Stomach (tissue), 9 donors: Measurements from ENCODE around the gene GRK1. TPM values are rescaled to one million over a fixed set of nuclear protein-coding genes. Genes with fewer than 3 reads are reported as not detected.
A peak's percentile ranks its signal among the peaks of the same experiment; 100 is the strongest.

ENCODE experiments used
- DNase-seq, 2 donors: peaks; one replicate each; pipeline versions ENCODE4 v3.0.0 to v3.0.0-alpha.2; 2013 to 2019
- H3K27ac ChIP-seq, 5 donors: fragments of 200-600 bp in 4 of 5; sonication (generic) in 4 of 5; one replicate each; pipeline ENCODE4 v1.5.1; 2013 to 2019; ENCODE audit warnings: mild to moderate bottlenecking in 1 of 5, moderate library complexity in 1 of 5
- H3K27me3 ChIP-seq, 3 donors: fragments of 200-600 bp; sonication (generic); one replicate each; pipeline ENCODE4 v1.5.1; 2017 to 2019; ENCODE audit warnings: mixed run types in 1 of 3
- H3K36me3 ChIP-seq, 4 donors: fragments of 200-600 bp; sonication (generic); 1 replicate in 3 of 4; 2 replicates in 1 of 4; pipeline ENCODE4 v1.5.1; 2016 to 2019
- H3K4me1 ChIP-seq, 4 donors: fragments of 200-600 bp; sonication (generic); one replicate each; pipeline ENCODE4 v1.5.1; 2016 to 2019
- H3K4me3 ChIP-seq, 4 donors: fragments of 200-600 bp; sonication (generic) in 3 of 4; one replicate each; pipeline ENCODE4 v1.5.1; 2016 to 2019; ENCODE audit warnings: mild to moderate bottlenecking in 1 of 4
- H3K9me3 ChIP-seq, 4 donors: fragments of 200-600 bp; sonication (generic); one replicate each; pipeline ENCODE4 v1.5.1; 2016 to 2019
- CTCF ChIP-seq, 7 experiments: fragments of 450-650 bp in 4 of 7; fragments of 200-600 bp in 3 of 7; sonication (generic) in 3 of 7; IDR thresholded peaks; one replicate each; pipeline ENCODE4 v1.5.1; 2016 to 2019; ENCODE audit warnings: antibody characterized with exemption in 7 of 7, control low read depth in 2 of 7, mild to moderate bottlenecking in 1 of 7
- EP300 ChIP-seq: sonication (generic); formaldehyde crosslinking; IDR thresholded peaks from one replicate; pipeline ENCODE4 v1.6.1; 2017; ENCODE audit warnings: antibody characterized with exemption
- POLR2A ChIP-seq, 4 donors: fragments of 450-650 bp; IDR thresholded peaks; one replicate each; pipeline ENCODE4 v1.6.1; 2016; ENCODE audit warnings: antibody characterized with exemption in 4 of 4, control low read depth in 2 of 4, mild to moderate bottlenecking in 1 of 4, moderate library complexity in 1 of 4
- POLR2AphosphoS5 ChIP-seq, 3 donors: sonication (generic); formaldehyde crosslinking; IDR thresholded peaks; one replicate each; pipeline ENCODE4 v1.6.1; 2016; ENCODE audit warnings: antibody characterized with exemption in 3 of 3
- WGBS, 5 donors: extraction: QIAGEN DNeasy Blood & Tissue Kit in 3 of 5; methylation state at CpG; one replicate each; pipeline versions ENCODE4 v1.1.5 to v1.1.7; 2013 to 2018; 5-methylcytosine and 5-hydroxymethylcytosine counted together
- intact Hi-C: fragments of 100-400 bp; cut with DNase I; formaldehyde crosslinking; loops from one replicate; pipeline ENCODE4 v1.15.1; 2023; ENCODE audit warnings: low total_unique reads
- polyA plus RNA-seq, 3 donors: library from polyadenylated mRNA; stranded (reverse); fragments of 200-250 nt; gene quantifications; one replicate each; pipeline ENCODE4 v1.2.3, GENCODE V29; 2013
- total RNA-seq, 5 donors: library from RNA; depleted of rRNA; stranded (reverse); fragments of >200 nt; gene quantifications; one replicate each; pipeline versions ENCODE4 v1.1.0 to v1.2.3, GENCODE V29; 2014 to 2016
- donor health status: healthy with polysubstance abuse.
- donor health status: Bipolar disorder and iron deficiency.
- donor health status: healthy.

Gene GRK1
- total and polyA plus RNA-seq, 8 donors: not detected

- H3K4me3 ChIP-seq: no peak overlapping the region
- H3K4me1 ChIP-seq: no peaks in the 10 kb centered on the region
- no peak overlapping the region for H3K27ac ChIP-seq
- DNase-seq: no peak
- TF ChIP-seq CTCF (IDR thresholded peaks at IDR 0.05): no peak
- no peak for TF ChIP-seq POLR2AphosphoS5 (IDR thresholded peaks at IDR 0.05)
- TF ChIP-seq EP300: no peak
- TF ChIP-seq POLR2A (IDR thresholded peaks at IDR 0.05): no peak
- no peaks in the 10 kb centered on the region for H3K36me3 ChIP-seq
- intact Hi-C loops: no loop called here
- peaks cover 0 to 22% (median 0%) of the 10 kb centered on the region in 3 donors for H3K27me3 ChIP-seq
- WGBS, 5 donors: 87 to 91% (median 90%) methylated on average over 28 of the region's 28 CpGs
- peaks cover 0 to 9% (median 7%) of the 10 kb centered on the region in 4 donors for H3K9me3 ChIP-seq
Measured at GRCh38 chr13:113768018-113768905, 101.2 kb downstream of the GRK1 start.

DNA sequence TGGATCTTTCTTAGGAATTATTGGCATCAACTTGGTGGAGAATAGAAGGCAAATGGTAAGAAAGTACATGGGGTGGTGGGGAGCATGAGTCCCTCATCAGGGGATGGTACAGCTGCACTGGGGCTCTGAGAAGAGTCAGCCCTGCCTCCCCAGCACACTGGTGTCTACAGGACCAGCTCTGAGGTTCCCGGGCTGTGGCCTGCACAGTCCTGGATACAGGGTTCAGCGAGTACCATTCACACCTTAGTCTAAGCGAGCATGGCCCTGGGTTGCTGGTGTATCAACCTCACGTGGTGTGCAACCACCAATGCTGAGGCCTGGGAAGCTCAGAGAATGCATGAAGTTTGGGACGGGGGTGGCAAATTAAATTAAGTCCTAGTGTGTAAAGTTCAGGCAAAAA lies 102.1 kb downstream of the GRK1 start:
- WGBS, 5 donors: 80 to 90% (median 86%) methylated on average over 5 of the region's 5 CpGs
- intact Hi-C loops: no loop called here
- TF ChIP-seq EP300: no peak
- no peak for TF ChIP-seq CTCF (IDR thresholded peaks at IDR 0.05)
- no peak for TF ChIP-seq POLR2A (IDR thresholded peaks at IDR 0.05)
- TF ChIP-seq POLR2AphosphoS5 (IDR thresholded peaks at IDR 0.05): no peak

DNA sequence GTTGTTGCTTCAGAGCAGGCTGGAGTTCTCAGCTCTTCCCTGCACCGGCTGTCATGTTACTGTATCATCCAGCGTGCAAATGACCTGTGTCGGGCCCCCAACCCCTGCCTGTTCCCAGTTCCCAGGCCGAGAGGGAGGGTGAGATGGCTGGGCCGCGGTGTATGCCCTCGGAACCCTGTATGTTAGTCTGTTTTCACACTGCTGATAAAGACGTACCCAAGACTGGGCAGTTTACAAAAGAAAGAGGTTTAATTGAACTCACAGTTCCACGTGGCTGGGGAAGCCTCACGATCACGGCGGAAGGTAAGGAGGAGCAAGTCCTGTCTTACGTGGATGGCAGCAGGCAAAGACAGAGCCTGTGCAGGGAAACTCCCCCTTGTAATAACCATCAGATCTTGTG lies 102.9 kb downstream of the GRK1 start:
- TF ChIP-seq POLR2A (IDR thresholded peaks at IDR 0.05) (no peak), POLR2AphosphoS5 (IDR thresholded peaks at IDR 0.05) (no peak), EP300 (no peak), CTCF (IDR thresholded peaks at IDR 0.05) (no peak)
- Histone ChIP-seq H3K27ac (no peak overlapping the region), H3K36me3 (no peaks in the 10 kb centered on the region), H3K9me3 (peaks cover 0 to 9% (median 7%) of the 10 kb centered on the region in 4 donors), H3K4me1 (no peaks in the 10 kb centered on the region), H3K4me3 (no peak overlapping the region), H3K27me3 (peaks cover 0 to 10% (median 0%) of the 10 kb centered on the region in 3 donors)
- intact Hi-C loops: no loop called here
- peak in 1 of 2 donors; percentile 11 for DNase-seq
- 56 to 73% (median 69%) methylated on average over 13 of the region's 13 CpGs for WGBS, 5 donors

More for the DNA sequence above, 102.1 kb downstream of the GRK1 start:
- no peaks in the 10 kb centered on the region for H3K4me1 ChIP-seq
- peaks cover 0 to 17% (median 0%) of the 10 kb centered on the region in 3 donors for H3K27me3 ChIP-seq
- H3K27ac ChIP-seq: no peak overlapping the region
- no peak for DNase-seq
- H3K9me3 ChIP-seq: peaks cover 0 to 9% (median 7%) of the 10 kb centered on the region in 4 donors
- no peak overlapping the region for H3K4me3 ChIP-seq
- no peaks in the 10 kb centered on the region for H3K36me3 ChIP-seq

DNA sequence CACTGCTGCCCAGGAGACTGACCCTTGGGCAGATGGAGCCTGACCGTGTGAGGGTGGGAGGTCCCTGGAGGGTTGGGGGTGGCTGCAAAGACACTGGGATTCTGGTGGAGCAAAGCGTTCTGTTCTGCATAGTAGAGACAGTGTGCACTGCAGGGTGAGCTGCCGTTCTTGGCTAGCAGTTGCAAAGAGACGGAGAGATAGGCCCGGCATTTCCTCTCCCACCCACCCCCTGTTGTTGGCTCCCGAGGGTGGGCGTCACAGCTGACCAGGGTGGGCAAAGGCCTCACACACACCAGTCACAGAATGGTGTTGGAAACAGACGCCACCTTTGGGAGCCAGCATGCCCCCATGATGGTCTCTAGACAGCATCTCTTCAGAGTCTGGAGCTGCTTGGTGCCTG lies 103.4 kb downstream of the GRK1 start:
- 82 to 85% (median 85%) methylated on average over 8 of the region's 8 CpGs for WGBS, 5 donors
- intact Hi-C loops: no loop called here
- no peak for DNase-seq
- TF ChIP-seq POLR2A (IDR thresholded peaks at IDR 0.05) (no peak), CTCF (IDR thresholded peaks at IDR 0.05) (no peak), POLR2AphosphoS5 (IDR thresholded peaks at IDR 0.05) (no peak), EP300 (no peak)
- Histone ChIP-seq H3K27me3 (peaks cover 0 to 12% (median 0%) of the 10 kb centered on the region in 3 donors), H3K9me3 (peaks cover 0 to 9% (median 7%) of the 10 kb centered on the region in 4 donors), H3K4me1 (no peaks in the 10 kb centered on the region), H3K27ac (no peak overlapping the region), H3K36me3 (no peaks in the 10 kb centered on the region), H3K4me3 (no peak overlapping the region)
